ENCODE measurements around the gene ABCG4.
A peak's percentile ranks its signal among the peaks of the same experiment; 100 is the strongest.
"Not testable (repeated sequence)": the region's sequence is repeated elsewhere in the genome, so short reads cannot be mapped to it uniquely, and the experiment has no call there.

The ABCG4 gene

DNA sequence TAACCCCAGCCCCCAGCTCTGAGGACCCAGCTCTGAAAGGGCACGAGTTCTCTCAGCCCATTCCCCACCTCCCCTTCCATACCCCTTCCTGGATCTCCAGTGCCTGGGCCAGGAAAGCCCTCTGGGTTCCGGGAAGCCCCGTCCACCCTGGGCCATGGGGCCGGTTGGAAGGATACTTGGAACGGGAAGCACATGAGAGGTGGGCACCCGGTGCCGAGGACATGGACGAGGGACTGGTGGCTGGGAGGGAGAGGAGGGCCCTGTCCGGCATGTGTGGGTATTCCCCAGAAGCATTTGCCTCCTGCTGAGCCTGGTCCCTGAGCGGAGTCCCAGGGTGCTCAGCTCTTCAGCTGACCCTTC lies 32.6 kb upstream of the ABCG4 start:
- no peak for DNase-seq (ENCODE audit: low read depth in 2 of 2)

DNA sequence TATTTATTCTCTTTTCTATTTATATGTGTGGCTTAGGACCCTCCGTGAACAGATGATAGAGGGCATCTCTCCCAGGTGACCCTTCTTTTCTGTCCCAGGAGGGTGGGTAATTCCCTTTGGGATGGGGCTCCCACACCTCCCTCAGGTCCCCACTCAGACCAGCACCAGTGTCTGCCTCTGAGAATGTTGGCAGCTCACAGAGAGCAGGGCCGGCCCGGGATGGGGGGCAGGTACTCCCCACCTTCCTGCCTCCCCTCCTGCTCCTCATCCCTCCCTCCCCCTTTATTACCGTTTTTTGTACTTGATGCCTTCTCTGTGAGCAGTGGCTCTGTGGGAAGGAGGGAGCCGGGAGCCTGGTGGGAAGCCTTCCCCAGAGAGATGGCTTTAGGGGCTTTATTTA lies 32.3 kb upstream of the ABCG4 start:
- no peak for DNase-seq (ENCODE audit: low read depth in 2 of 2)

- DNase-seq (ENCODE audit: low read depth in 2 of 2): no peak
These were observed 31.7 kb upstream of the ABCG4 start for GRCh38 chr11:119117004-119117706.

DNA sequence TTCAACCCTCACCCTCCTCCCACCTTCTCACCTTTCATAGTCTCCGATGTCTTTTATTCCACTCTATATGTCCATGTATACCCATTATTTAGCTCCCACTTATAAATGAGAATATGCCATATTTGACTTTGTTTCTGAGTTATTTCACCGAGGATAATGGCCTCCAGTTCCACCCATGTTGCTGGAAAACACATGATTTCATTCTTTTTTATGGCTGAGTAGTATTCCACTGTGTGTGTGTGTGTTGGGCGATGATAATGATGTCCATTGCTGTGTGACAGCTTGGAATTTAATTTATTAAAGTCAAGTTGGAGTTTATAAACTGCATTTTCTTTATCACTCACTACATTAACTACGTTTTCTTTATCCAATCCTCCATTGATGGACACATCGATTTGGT lies 30.6 kb upstream of the ABCG4 start:
- no peak for DNase-seq (ENCODE audit: low read depth in 2 of 2)

- no peak for DNase-seq (ENCODE audit: low read depth in 2 of 2)
These were observed 29.9 kb upstream of the ABCG4 start for GRCh38 chr11:119118946-119119345.

GRCh38 chr11:119120639-119121007 lies 28.2 kb upstream of the ABCG4 start:
- DNase-seq (ENCODE audit: low read depth in 2 of 2): no peak

DNA sequence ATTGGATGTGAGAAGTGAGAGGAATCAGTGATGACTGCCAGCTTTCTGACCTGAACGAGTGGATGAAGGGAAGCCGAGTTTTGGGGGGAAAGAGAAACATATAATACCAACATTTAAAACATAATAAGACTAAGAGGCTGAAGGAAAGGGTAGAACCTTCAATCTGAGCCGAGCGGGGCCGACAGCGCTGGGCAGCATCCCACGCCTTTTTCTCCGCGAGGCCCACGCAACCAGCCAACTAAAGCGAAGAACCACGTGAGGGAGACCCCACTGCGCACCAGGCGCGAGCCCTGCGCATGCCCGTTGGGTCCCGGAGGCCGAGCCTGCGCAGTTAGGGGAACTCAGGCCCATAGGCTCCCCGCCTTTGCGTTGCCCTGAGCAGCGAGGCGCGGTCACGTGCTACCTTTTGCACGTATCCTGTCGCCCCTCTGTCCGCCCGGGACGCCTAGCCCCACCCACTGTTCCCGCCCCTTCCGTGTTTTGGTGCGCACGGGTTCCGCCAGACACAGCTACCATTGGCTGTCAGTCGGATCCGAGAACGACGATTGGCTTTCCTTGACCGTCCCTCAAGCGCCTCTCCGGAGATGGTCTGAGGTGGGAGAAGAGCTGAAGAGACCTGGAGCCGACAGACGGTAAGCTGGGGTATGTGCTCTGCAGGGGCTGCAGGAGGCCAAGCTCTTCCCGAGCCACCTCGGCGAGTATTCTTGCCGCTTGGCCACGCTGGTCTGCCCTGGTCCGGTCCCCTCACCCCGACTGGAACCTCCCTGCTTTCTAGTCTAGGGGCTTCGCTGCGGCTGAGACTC lies 27.6 kb upstream of the ABCG4 start, which contains the start of gene HINFP:
Gene HINFP (plus strand): TSS at position 573 of the 803 bp plus-strand sequence. CDS start 5,365 bp downstream, outside the sequence.
- peak; percentile 99 to 100 for DNase-seq (ENCODE audit: low read depth in 2 of 2)

DNA sequence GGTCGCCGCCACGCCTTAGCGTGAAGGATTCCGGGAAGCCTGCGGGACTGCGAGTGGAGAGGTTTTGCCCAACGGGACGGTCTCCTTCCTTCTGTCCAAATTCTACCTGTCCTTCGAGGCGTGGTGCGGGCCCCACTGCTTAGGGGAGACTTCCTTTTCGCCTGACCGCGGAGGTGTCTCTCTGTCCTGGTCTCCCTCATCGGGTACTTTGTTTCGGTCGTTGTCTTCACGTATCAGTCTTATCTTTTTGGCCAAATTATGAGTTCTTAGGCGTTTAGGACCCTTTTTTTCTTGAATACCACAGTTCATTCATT lies 27.1 kb upstream of the ABCG4 start:
- no peak for DNase-seq (ENCODE audit: low read depth in 2 of 2)

GRCh38 chr11:119125821-119126220 lies 23.0 kb upstream of the ABCG4 start:
- DNase-seq (ENCODE audit: low read depth in 2 of 2): no peak

DNA sequence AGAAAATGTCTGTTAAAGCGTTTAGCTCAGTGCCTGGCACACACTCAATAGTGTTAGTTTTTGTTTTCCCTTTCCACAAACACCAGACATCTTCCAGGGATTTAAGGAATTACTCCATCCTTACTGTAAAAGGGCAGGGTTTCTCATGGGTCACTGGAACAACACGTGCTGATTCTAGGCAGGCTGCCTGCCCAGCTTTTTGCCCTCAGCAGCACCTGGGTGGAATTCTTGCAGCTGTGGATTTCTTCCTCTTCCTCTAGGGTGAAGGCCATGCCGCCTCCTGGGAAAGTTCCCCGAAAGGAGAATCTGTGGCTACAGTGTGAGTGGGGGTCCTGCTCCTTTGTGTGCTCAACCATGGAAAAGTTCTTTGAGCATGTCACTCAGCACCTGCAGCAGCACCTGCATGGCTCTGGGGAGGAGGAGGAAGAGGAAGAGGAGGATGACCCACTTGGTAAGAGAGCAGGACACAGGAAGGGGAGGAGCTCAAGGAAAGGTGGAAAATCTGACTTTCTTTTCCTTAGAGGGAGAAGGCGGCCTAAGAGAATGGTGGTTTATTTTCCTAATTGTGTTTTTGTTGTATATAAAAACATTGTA lies 22.1 kb upstream of the ABCG4 start:
- no peak for DNase-seq (ENCODE audit: low read depth in 2 of 2)

- DNase-seq (ENCODE audit: low read depth in 2 of 2): no peak
These were observed 18.2 kb upstream of the ABCG4 start for GRCh38 chr11:119130662-119131061.

GRCh38 chr11:119134389-119134978 lies 14.4 kb upstream of the ABCG4 start:
- no peak for DNase-seq (ENCODE audit: low read depth in 2 of 2)

DNA sequence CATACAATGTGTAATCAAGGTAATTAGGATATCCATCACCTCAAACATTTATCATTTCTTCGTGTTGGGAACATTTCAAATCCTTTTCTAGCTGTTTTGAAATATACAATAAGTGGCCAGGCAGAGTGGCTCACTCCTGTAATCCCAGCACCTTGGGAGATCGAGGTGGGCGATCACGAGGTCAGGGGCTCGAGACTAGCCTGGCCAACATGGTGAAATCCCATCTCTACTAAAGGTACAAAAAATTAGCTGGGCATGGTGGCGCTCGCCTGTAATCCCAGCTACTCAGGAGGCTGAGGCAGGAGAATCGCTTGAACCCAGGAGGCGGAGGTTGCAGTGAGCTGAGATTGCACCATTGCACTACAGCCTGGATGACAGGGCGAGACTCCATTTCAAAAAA lies 9.6 kb upstream of the ABCG4 start:
- not testable (repeated sequence) for DNase-seq (ENCODE audit: low read depth in 2 of 2)

DNA sequence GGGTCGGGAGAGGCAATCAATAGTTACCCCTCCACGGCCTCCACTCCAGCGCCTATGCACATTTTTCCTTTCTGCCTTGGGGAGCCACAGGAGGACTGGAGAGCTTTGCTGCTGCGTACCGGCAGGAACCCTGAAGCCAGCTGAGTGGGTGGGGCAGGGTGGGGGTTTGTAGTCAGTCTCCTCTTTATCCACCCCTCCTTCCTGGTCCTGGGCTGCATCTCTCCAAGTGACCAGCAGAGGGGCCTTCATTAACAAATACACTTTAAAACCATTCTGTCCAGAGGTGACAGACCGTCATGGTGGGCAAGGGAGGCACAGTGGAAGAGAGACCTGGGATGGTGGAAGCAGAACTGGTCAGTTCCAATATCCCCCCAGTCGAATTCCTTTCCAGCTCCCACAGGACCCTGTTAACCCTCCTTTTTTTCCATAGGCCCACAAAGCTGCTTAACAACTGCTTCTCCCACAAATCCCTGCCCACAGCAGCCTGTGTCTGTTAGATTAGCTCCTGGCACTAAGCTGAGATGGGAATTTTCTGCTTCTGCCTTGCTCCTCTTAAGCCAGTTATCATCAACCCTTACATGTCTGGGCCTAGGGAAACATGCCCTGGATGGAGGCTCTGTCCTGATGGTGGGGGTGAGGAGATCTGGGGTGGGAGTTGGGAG lies 3.9 kb upstream of the ABCG4 start:
- DNase-seq (ENCODE audit: low read depth in 2 of 2): no peak

GRCh38 chr11:119145551-119145950 lies 3.3 kb upstream of the ABCG4 start:
- DNase-seq (ENCODE audit: low read depth in 2 of 2): no peak

DNA sequence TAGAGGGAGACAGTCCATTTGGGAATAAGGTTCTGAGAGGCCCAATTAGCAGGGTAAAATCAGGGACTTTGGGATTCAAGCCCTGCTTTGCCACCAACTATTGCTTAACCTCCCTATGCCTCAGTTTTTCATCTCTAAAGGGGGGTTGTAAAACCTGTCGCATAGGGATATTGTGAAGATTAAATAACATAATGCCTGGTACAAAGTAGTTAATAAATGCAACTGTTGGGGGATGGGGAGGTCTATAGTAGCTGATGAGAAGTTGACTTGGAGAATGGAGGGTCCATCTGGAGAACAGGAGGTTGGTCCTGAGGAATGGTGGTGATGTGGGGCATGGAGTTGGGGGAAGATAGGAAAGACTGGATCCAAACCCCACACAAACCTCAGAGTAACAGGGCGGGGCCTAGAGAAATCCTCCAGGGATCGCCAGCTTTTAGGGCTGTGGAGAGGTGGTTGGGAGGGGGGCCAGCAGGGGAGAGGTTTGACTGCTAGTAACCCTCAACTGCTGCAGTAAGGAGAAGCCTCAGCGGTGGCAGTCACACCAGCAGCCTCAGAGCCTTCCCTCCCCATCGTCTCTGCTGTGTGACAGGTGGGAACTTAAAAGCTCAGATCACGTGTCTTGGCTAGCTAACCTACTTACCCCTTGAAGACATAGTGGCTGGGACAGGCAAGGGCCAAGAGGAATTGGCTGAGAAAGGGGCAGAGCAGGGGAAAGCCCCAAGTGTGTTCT lies 1.1 kb upstream of the ABCG4 start:
- DNase-seq (ENCODE audit: low read depth in 2 of 2): no peak

DNA sequence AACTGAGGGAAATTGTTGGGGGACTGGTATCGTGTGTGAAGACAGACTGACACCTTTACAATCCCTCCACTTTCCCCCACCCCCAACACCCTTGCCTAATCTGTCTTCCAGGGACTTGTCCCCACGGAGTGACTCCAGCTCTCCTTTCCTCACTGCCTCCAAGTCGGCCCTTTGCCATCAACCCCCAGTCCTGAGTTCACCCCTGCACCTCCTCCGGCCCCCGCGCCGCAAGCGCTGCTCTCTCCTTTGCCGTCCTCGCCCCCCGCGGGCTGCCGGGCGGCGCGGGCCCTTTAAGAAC lies 183 bp upstream of the ABCG4 start:
- DNase-seq (ENCODE audit: low read depth in 2 of 2): no peak

DNA sequence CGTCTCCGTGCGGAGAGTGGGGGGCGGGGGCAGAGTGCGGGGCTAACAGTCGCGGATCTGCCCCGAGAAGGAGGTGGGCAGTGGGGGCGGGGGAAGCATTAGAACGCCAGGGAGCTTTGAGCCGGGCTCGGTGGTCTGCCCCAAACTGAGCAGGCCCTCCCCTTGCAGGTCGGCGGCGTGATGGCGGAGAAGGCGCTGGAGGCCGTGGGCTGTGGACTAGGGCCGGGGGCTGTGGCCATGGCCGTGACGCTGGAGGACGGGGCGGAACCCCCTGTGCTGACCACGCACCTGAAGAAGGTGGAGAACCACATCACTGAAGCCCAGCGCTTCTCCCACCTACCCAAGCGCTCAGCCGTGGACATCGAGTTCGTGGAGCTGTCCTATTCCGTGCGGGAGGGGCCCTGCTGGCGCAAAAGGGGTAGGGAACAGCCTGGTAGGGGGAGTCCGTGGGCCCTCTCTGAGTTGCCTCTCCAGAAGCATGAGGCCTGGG lies 979 bp downstream of the ABCG4 start:
- no peak for DNase-seq (ENCODE audit: low read depth in 2 of 2)

GRCh38 chr11:119152043-119152442 lies 3.2 kb downstream of the ABCG4 start:
- no peak for DNase-seq (ENCODE audit: low read depth in 2 of 2)

GRCh38 chr11:119152604-119153003 lies 3.8 kb downstream of the ABCG4 start:
- no peak for DNase-seq (ENCODE audit: low read depth in 2 of 2)

- no peak for DNase-seq (ENCODE audit: low read depth in 2 of 2)
These were observed 4.4 kb downstream of the ABCG4 start for GRCh38 chr11:119153049-119153818.

Data from activated CD8-positive, alpha-beta memory T cell treated with anti-CD3 and anti-CD28 coated beads for 4 hours (primary cell).